Globus pallidus (tissue), 1 donor: ENCODE measurements around the gene PEPD.

Experiments used
- DNase-seq: peaks from one replicate; pipeline ENCODE4 v3.0.0-alpha.2; 2015; ENCODE audit warnings: low spot score

Gene PEPD

GRCh38 chr19:33545217-33545981, 23.8 kb upstream of the PEPD start:
- DNase-seq, result no peak

DNA sequence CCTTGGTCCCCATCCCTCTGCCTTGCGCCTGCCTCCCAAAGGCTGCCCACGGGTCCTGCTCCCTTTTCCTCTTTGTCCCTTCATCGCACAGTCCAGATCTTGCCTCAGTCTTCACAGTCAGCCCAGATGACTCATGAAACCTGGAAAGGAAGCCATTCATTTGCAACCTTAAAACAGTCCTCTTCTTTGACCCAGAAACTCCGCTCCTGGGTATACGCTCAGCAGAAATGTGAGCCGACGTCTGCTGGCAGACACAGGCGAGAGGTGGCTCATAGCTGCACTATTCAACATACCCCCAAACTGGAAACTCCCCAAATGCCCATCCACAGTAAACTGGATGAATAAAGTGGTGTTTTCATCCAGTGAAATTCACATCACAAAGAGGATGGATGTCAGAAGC, 13.6 kb upstream of the PEPD start:
- DNase-seq, result no peak

DNA sequence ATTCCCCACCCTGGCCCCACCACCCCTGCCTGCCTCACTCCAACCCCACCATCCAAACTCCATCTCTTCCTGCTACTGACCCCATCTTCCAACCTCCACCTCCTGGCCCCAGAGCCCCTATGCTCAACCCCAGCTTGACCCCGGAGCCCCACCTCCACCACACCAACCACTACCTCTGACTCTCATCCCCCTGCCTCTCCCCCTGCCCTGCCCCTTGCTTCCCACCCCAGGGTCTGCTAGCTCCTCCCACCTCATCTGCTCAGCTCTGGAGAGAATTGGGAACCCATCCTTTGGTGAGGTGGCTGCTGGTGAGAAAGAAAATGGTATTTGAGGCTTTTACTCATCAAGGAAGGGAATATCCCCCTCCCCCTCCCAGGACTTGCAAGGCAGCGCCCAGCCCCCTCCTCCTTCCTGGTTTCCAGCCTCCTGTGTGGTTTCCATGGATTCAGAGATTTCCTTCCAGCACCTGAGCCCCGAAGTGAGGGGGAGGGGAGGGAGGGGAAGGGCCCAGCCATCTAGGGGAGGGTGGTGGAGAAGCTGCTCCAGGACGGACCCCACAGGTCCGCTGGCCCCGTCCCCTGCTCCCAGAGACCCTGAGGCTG, 11.4 kb upstream of the PEPD start:
- DNase-seq, result no peak

- no peak for DNase-seq
These were observed 9.3 kb upstream of the PEPD start for GRCh38 chr19:33530842-33531241.

DNA sequence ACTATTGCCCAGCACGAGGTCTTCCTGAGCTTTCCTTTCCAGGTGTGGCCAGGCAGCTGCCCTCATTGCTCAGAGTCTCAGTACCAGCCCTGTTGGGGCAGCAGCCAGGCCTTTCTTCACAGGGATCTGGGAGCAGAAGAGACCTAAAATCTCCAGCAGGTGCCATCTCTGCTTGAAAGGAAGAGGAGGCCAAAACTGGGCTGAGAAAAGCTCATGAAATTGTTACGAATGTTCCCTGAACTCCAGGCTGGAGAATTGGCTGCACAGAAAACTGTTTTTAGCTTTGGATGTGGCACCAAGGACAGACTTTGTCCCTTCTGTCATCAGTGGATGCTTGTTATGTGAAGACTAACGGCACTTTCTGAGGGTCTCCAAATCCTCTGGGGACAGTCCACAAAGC, 8.7 kb upstream of the PEPD start:
- DNase-seq, result no peak

GRCh38 chr19:33529094-33529676, 7.6 kb upstream of the PEPD start:
- no peak for DNase-seq

GRCh38 chr19:33528404-33528803, 6.8 kb upstream of the PEPD start:
- DNase-seq, result no peak

DNA sequence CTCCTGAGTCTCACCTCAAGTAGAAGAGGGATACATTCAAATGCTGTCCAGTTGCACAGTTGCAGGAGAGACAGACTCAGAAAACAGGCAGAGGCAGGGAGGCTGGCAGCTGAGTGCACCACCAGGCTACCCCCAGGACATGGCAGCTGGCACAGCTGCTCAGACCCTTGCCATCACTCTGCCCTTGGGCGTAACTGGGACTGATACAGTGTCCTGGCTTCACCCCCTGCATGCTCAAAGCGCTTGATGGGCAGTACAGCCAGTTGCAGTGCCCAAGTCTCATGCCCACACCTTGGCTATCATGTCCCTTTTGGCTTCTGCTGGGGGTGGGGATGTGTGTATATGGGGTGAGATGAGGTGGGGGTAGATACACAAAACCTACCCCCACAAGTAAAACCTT, 5.5 kb upstream of the PEPD start:
- no peak for DNase-seq

- DNase-seq, result no peak
These were observed 2.6 kb upstream of the PEPD start for GRCh38 chr19:33524024-33524664.

GRCh38 chr19:33523167-33523566, 1.6 kb upstream of the PEPD start:
- no peak for DNase-seq

- no peak for DNase-seq
These were observed 726 bp upstream of the PEPD start for GRCh38 chr19:33522371-33522662.

DNA sequence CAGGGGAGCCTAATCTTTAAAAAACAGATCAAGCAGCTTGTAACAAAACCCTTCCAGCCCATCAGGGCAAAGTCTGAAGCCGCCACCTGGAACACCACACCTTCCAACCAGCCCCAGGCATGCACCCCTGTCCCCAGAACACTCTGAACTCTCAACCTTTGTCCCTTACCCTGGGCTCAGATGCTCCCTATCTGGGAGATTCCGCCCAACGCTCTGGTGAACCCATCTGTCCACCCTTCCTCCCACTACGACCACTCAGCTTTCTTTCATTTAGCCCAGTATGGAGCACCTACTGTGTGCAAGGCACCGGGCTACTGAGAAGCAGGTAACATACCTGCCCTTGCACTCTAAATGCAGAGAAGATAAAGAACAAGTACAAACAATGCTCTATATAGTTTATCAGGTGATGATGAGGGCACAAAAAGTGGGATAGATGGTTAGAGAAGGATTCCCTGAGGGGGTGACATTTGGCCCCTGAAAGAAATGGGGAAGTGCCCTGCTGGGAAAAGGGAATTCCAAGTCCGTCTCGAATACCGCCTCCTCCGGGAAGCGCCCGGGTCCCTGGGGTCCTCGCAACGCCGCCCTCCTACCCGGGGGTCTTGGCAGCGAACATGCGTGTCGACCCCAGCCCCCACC, 629 bp downstream of the PEPD start:
- no peak for DNase-seq

DNA sequence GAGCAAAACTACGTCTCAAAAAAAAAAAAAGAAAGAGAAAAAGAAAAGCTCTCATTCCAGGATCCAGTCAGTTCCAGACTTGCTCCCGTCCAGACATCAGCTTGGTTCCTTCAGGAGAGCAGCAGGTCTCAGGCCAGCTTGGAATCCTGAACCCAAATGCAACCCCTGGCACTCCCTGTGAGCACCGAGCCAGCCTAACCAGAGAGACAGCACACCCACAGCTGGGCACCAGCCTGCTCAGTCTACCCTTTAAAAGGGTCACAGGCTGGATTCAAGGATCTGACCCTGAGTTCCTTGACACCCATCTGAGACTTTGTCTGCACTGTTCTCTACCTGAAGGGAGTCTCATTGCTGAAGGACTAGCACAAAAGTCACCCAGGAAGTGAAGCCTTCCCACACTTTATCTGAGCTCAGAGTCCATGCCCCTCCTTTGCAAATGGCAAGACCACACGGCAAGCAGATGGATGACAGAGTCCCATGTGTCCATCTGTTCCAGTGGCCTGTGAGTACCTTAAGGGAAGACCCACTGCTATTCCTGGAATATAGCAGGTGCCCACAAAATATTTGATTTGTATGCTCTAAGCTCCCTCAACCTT, 1.4 kb downstream of the PEPD start:
- DNase-seq, result no peak

DNA sequence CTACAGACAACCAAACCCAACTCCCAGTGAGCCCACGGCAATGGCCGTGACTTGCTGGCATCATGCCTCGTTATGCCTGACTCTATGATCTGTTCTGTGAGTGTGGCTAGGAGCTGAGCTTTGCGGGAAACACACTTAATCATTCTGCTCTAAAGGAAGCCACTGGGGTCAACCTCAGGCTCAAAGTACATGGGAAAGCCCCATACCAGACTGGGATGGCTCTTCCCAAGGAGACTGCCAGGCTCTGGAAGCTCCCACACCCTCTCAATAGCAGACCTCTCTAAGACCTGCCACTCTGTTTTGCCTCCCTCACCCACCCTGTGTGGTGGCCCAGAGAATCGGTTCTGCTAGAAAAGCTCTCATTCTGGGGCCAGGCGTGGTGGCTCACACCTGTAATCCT, 2.2 kb downstream of the PEPD start:
- DNase-seq, result no peak

DNA sequence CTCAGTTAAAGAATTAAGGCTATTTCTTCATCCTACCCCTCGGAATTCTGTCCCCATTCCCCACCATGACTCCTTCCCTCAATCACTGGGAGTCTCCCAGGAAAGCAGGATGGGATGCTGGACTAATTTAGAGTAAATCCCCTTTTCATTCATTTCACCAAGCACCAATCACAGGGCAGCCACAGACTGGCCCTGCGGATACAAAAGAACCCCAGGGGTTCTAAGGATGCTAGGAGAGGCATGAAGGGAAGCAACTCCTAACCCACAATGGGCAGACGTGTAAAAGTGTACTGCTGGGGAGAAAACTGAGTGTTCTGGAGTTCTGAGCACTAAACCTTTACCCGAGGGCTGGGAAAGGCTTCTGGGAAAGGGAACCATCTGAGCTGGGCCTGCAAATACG, 3.0 kb downstream of the PEPD start:
- no peak for DNase-seq

DNA sequence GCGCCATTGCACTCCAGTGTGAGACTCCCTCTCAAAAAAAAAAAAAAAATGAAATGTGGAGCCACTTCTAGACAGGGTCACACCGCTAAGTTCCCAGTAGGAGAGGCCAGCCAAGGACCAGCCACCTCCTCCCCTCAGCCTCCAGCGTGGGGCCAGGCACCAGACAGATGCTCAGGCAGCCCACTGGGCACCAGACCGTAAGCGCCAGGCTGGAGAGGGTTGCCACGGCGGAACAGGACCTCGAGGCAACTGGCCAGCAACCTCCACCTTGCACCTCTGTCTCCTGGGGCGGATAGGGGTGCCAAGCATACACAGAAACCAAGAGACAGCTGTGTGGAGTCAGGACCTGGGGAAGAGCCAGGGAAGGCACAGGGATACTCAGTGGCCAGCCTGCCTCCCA, 3.7 kb downstream of the PEPD start:
- DNase-seq, result no peak

GRCh38 chr19:33515921-33516320, 5.7 kb downstream of the PEPD start:
- no peak for DNase-seq

GRCh38 chr19:33514885-33515551, 6.6 kb downstream of the PEPD start:
- DNase-seq, result no peak

DNA sequence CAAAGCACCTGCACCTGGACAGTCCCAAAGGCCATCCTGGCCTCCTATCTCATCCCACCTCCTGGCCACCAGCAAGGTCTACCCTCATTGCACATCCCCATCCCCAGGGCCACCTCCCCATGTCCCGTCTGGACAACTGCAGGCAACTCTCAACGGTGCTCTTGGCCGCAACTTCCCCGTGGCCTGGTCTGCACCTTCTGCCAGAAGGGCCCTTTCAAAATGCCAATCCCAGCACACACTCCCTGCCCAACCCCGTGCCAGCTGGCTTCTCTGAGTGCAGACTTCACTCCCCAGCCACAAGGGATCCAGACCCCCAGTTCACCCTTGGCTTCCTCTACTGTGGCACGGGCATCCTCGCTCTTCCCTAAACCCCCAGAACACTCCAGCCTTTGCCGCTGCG, 8.2 kb downstream of the PEPD start:
- DNase-seq, result no peak

DNA sequence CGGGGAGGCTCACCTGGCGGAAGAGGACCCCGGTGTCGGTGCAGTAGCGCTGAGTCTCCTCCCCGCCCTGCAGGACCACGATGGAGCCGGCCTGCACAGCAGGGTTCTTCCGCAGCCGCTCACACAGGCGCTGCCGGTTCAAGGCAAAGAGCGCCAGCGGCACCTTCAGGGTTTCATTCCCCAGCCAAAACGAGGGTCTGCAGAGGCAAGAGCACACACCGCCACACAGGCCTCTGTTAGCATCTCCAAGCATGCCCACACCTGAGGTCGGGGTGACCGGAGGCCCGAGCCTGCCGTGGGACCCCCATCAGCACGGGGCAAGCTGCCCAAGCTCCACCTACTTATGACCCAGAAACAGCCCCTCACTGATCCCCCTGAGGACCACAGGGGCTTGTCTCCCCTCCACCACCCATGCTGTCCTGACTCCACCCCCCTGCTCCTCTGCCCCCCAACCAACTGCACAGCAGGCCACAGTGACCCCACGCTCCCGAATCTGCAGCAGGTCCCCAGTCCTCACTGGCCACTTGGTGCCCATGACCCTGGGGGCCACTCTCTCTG, 8.9 kb downstream of the PEPD start:
- no peak for DNase-seq

- no peak for DNase-seq
These were observed 9.6 kb downstream of the PEPD start for GRCh38 chr19:33512021-33512420.

GRCh38 chr19:33511346-33511745, 10.2 kb downstream of the PEPD start:
- DNase-seq, result no peak
